GM12892 (cell line): ENCODE data around the gene STARD8.

ENCODE experiments used
- POLR2A ChIP-seq: IDR thresholded peaks from 2 replicates; pipeline ENCODE4 v1.6.1; 2011; ENCODE audit warnings: low read depth, low read length, control low read depth
- POLR2AphosphoS5 ChIP-seq: IDR thresholded peaks from 2 replicates; pipeline ENCODE4 v1.6.1; 2011; ENCODE audit warnings: low read depth, low read length, control low read depth
- TAF1 ChIP-seq: IDR thresholded peaks from 2 replicates; pipeline ENCODE4 v1.6.1; 2011; ENCODE audit warnings: low read depth, mild to moderate bottlenecking, control low read depth, low read length, borderline replicate concordance

- TF ChIP-seq TAF1 (no peak), POLR2A (no peak), POLR2AphosphoS5 (no peak)
These were observed 22.4 kb downstream of the STARD8 start for GRCh38 chrX:68669871-68670270.
